ENCODE data around the gene SEMA5A. TPM values are rescaled to one million over a fixed set of nuclear protein-coding genes. Genes with fewer than 3 reads are reported as not detected.

Gene SEMA5A
- total RNA-seq, 1 experiment from 2014 or later, result 34.3 TPM

GRCh38 chr5:9347541-9348295 is 198.2 kb downstream of the SEMA5A start:
- Histone ChIP-seq H3K27me3 (replicated peaks; ENCODE audit: control insufficient read depth, insufficient read depth, low read length) (no peaks in the 10 kb centered on the region), H3K36me3 (ENCODE audit: control insufficient read depth, insufficient read depth, low read length) (no peaks in the 10 kb centered on the region), H3K4me3 (ENCODE audit: low read depth, low read length) (no peak overlapping the region), H3K9me3 (no peaks in the 10 kb centered on the region), H3K4me1 (peaks cover 35% of the 10 kb centered on the region)
- intact Hi-C loops (cut with micrococcal nuclease; ENCODE audit: unreplicated experiment), result loop anchor here (2.0 kb wide), 1 partner anchor 31 kb away; no protein-coding TSS in a partner anchor
- Mint-ChIP-seq H3K27me3 (ENCODE audit: insufficient read depth, unreplicated experiment) (no peaks in the 10 kb centered on the region), H3K36me3 (ENCODE audit: insufficient read depth, unreplicated experiment) (no peaks in the 10 kb centered on the region), H3K9me3 (ENCODE audit: unreplicated experiment) (peaks cover 4% of the 10 kb centered on the region), H3K27ac (ENCODE audit: unreplicated experiment) (no peak overlapping the region), H3K4me1 (ENCODE audit: low read depth, unreplicated experiment) (peaks cover 14% of the 10 kb centered on the region), H3K4me3 (ENCODE audit: unreplicated experiment) (no peak overlapping the region)
- ChIA-PET POLR2A (no interaction called here), CTCF (no interaction called here)
- BruUV-seq (replicated peaks), result no TSS peak
- no peak for DNase-seq
- no peak for TF ChIP-seq CTCF (IDR thresholded peaks at IDR 0.05; ENCODE audit: insufficient read depth in 1 of 2, low read depth in 1 of 2, low read length in 1 of 2, severe bottlenecking in 1 of 2, unreplicated experiment in 1 of 2)

- DNase-seq, result no peak
- H3K4me3 Mint-ChIP-seq (ENCODE audit: unreplicated experiment), result no peak overlapping the region
- H3K36me3 Mint-ChIP-seq (ENCODE audit: insufficient read depth, unreplicated experiment), result no peaks in the 10 kb centered on the region
- H3K4me1 Mint-ChIP-seq (ENCODE audit: low read depth, unreplicated experiment), result peaks cover 14% of the 10 kb centered on the region
- no peak overlapping the region for H3K4me3 ChIP-seq (ENCODE audit: low read depth, low read length)
- no peaks in the 10 kb centered on the region for H3K27me3 ChIP-seq (replicated peaks; ENCODE audit: control insufficient read depth, insufficient read depth, low read length)
- POLR2A ChIA-PET, result no interaction called here
- no peaks in the 10 kb centered on the region for H3K9me3 ChIP-seq
- H3K27me3 Mint-ChIP-seq (ENCODE audit: insufficient read depth, unreplicated experiment), result no peaks in the 10 kb centered on the region
- CTCF ChIA-PET, result no interaction called here
- no peak for TF ChIP-seq CTCF (IDR thresholded peaks at IDR 0.05; ENCODE audit: insufficient read depth in 1 of 2, low read depth in 1 of 2, low read length in 1 of 2, severe bottlenecking in 1 of 2, unreplicated experiment in 1 of 2)
- no peak overlapping the region for H3K27ac Mint-ChIP-seq (ENCODE audit: unreplicated experiment)
- H3K9me3 Mint-ChIP-seq (ENCODE audit: unreplicated experiment), result no peaks in the 10 kb centered on the region
- H3K36me3 ChIP-seq (ENCODE audit: control insufficient read depth, insufficient read depth, low read length), result no peaks in the 10 kb centered on the region
- no TSS peak for BruUV-seq (replicated peaks)
- intact Hi-C loops (cut with micrococcal nuclease; ENCODE audit: unreplicated experiment), result no loop called here
- peaks cover 35% of the 10 kb centered on the region for H3K4me1 ChIP-seq
These were observed 198.8 kb downstream of the SEMA5A start for GRCh38 chr5:9347032-9347431.

- no peaks in the 10 kb centered on the region for H3K36me3 ChIP-seq (ENCODE audit: control insufficient read depth, insufficient read depth, low read length)
- no peak for DNase-seq
- intact Hi-C loops (cut with micrococcal nuclease; ENCODE audit: unreplicated experiment), result no loop called here
- Mint-ChIP-seq H3K27me3 (ENCODE audit: insufficient read depth, unreplicated experiment) (no peaks in the 10 kb centered on the region), H3K36me3 (ENCODE audit: insufficient read depth, unreplicated experiment) (no peaks in the 10 kb centered on the region), H3K9me3 (ENCODE audit: unreplicated experiment) (peaks cover under 1% of the 10 kb centered on the region), H3K27ac (ENCODE audit: unreplicated experiment) (no peak overlapping the region), H3K4me3 (ENCODE audit: unreplicated experiment) (no peak overlapping the region), H3K4me1 (ENCODE audit: low read depth, unreplicated experiment) (peaks cover 14% of the 10 kb centered on the region)
- POLR2A ChIA-PET, result no interaction called here
- no peaks in the 10 kb centered on the region for H3K27me3 ChIP-seq (replicated peaks; ENCODE audit: control insufficient read depth, insufficient read depth, low read length)
- CTCF ChIA-PET, result no interaction called here
- BruUV-seq (replicated peaks), result no TSS peak
- H3K4me3 ChIP-seq (ENCODE audit: low read depth, low read length), result no peak overlapping the region
- H3K9me3 ChIP-seq, result no peaks in the 10 kb centered on the region
- peaks cover 26% of the 10 kb centered on the region for H3K4me1 ChIP-seq
- no peak for TF ChIP-seq CTCF (IDR thresholded peaks at IDR 0.05; ENCODE audit: insufficient read depth in 1 of 2, low read depth in 1 of 2, low read length in 1 of 2, severe bottlenecking in 1 of 2, unreplicated experiment in 1 of 2)
These were observed 201.1 kb downstream of the SEMA5A start for GRCh38 chr5:9344751-9345240.
